Activated CD8-positive, alpha-beta memory T cell treated with anti-CD3 and anti-CD28 coated beads, Interleukin-2, amount 50 U/mL, for 48 hours (primary cell): ENCODE measurements around the gene CCDC27.
"Not testable (repeated sequence)": the region's sequence is repeated elsewhere in the genome, so short reads cannot be mapped to it uniquely, and the experiment has no call there.

Source experiments
- DNase-seq: peaks from one replicate; pipeline ENCODE4 v3.0.0-alpha.2; 2020

The CCDC27 gene

DNA sequence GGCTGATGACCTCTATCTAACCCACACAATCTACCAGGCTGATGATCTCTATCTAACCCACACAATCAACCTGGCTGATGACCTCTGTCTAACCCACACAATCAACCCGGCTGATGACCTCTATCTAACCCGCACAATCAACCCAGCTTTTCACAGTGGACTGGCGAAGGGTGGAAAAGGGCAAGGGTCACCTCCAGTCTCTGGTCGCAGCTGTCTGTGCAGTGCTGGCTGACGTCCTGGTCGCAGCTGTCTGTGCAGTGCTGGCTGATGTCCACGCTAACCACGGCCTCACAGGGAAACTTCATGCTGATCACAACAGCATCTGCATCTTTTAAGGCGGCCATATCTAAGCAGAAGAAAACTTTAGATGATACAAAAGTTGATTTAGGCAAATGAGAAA lies 12.2 kb upstream of the CCDC27 start:
- DNase-seq: no peak

DNA sequence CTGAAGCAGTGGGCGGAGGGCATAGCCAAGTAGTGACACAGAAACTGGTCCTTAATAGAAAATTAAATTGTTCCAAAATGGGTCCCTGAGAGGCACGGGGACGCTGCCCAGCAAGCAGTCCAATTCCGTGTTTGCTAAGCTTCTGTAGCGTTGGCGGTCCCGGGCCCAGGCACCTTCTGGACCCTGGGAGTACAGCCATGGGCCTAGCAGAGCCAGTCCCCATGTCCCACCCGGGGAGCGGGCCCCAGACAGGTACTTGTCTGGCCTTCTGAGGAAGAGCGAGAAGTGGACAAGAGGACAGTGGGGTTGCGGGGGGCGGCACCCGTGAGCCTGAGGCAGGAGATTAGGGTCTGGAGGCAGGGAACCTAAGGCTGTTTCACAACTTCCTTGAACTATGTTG lies 11.5 kb upstream of the CCDC27 start:
- no peak for DNase-seq

DNA sequence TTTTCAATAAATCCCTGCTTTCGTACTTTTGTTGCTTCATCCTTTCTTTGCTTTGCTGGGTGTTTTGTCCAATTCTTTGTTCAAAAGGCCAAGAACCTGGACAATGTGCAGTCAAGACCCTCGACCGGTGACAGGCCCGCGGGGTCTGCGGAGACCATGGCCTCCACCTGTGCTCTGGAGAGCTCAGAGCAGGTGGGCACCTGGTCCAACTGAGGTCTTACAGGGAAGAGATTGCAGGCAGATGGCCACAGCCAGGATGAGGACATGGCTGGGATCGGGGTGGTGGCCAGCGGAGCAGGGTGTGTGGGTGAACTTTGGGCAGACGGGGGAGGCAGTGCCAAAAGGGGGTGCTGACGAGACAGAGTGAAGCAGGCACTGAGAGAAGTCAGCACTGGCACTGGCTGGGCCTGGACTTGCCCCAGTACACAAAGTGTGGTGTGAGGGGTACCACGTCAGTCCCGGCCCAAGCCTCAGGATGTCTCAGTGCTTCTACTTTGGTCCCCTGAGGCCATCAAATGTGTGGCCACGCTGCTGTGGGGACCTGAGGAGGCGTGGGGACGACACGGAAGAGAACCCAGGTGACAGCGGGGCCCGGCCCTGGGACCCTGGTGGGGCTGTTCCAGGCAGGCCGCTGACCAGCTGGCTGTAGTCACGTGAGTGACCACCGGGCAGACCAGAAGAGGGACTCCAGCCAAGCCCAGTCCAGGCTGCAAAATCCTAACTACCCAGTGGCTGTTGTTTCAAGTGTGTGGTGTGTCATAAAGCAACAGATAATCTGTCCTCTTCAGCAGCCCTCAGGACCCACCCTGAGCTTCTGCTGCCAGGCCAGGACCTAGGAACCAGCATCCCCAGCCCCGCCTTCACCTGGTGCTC lies 10.4 kb upstream of the CCDC27 start:
- DNase-seq: no peak

DNA sequence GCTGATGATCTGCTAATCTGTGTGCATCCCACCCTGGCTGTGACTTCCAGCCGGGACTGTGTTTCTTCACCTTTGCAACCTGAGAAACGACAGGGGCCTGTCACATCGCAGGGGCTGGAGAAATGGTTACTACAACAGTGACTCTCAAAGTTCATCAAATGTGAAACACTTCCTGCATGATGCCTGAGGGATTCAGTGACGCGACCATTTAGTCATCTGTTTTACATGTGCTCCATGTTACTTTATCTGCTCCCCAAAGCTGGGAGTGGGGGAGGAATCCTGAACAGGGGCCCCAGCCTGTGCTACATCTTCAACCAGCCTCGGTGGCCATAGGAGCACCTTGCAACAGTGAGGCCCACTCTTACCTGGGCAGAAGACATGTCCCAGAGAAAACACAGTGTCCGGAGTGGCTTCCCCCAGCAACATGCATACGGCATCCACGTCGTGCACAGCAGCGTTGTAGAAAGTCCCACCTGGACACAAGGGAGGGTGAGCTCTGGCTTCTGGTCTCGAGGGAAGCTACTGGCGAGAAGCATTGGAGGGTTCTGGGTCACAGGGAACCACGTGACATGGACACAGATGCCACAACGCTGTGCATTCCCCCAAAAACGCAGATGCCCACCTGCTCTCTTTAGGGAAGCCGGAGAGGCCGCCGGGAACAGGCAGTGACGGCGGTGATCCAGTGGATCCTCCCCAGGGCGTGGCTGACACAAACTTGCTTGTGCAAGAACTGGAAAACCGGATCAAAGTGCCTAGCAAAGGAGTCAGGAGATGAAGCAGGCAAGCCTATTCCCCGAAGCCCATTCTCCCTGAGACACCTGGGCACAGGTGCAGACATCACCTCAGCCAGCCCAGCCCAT lies 9.6 kb upstream of the CCDC27 start:
- DNase-seq: no peak

DNA sequence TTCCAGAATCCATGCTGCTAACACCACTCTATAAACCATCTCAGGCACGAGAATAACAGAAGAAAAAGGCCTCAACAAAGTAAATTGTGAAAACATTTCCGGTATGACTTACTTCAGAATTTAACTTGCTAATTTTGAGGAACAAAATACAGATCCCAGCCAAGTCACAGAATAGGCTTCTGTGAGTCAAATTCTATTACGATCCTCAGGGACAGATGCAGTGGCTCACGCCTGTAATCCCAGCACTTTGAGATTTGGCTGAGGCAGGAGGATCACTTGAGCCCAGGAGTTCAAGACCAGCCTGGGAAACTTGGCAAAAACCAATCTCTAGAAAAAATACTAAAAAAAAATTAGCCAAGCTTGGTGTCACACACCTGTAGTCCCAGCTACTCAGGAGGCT lies 8.8 kb upstream of the CCDC27 start:
- no peak for DNase-seq

DNA sequence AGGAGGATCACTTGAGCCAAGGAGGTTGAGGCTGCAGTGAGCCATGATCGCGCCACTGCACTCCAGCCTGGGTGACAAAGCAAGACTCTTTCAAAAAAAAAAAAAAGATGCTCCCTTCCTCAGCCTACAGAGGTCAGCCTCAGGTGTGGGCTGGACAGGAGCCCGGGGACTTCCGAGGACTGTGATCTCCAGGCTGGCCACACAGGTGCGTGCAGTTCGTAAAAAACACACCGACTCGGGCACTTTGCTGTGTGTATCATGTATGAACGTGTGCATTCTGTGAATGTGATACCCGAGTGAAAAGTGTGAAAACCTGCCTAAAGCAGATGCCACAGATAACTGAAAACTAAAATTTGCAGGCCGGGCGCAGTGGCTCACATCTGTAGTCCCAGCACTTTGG lies 8.4 kb upstream of the CCDC27 start:
- DNase-seq: no peak

DNA sequence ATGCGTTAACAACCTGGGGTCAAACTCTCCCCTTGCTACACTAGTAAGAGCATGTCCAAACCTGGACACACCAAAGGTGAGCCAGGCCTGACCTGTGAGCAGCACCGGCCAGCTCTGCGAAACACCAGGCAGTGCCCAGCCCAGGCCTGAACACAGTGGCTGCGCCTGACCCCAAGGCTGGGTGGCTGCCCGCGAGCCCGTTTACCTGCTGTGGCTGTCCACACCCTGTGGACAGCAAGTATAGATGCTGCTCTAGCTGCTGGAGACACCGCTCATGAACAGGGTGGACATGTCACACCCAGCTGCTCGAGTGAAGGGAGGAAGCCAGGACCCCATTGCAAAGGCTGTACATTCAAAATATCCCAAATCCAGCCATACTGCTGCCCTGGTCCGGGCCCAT lies 7.6 kb upstream of the CCDC27 start:
- no peak for DNase-seq

DNA sequence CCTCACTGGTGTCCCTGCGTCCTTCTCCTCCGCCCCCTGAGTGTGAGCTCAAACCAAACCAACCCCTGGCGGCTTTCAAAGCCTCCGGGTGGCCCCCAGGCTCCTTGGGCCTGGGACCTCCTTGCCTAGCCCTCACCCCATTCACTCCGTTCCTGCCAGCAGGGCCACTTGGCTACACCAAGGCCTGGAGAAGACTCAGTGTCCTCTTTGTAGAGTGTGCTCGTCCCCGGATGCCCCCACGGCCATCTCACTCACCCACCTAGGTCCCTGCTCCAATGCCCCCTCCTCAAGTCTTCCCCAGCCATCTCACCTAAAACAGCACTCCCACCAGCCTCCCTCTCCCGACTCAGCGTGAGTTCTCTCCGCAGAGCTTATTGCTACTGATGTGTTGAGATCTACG lies 7.2 kb upstream of the CCDC27 start:
- no peak for DNase-seq

DNA sequence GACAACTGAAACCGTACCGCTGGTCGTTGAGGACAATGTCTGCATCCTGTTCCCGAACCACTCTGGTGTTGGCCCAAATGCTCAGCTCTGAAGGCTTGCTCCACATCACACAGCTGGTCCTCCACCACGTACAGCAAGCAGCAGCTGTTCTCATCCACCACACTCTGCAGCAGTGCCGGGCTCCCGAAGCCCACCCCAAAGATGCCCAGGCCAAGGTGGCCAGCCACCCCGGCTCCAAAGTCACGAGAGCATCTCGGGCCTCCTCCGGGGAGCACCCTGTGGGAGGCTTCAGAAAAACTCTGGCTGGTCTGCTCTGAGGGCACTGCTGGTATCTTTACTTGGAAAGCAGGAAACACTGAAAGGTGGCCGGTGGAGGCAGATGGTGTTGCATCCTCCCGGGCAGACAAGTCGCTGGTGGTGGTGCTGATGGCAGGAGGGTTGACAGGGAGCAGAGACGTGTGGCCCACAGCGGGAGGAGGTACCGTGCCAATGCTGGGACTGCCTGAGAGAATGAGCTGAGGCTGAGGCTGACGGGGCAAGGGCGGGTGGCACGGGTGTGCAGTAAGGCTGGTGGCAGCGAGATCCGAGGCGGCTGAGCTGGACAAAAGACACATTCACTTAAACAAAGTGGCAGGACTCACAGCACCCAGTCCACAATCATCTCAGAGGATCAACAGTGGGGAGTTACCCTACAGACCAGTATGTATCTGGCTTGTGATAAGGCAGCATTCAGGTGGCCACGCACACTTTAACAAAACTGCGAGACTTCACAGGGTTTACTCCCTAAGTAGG lies 6.5 kb upstream of the CCDC27 start:
- no peak for DNase-seq

DNA sequence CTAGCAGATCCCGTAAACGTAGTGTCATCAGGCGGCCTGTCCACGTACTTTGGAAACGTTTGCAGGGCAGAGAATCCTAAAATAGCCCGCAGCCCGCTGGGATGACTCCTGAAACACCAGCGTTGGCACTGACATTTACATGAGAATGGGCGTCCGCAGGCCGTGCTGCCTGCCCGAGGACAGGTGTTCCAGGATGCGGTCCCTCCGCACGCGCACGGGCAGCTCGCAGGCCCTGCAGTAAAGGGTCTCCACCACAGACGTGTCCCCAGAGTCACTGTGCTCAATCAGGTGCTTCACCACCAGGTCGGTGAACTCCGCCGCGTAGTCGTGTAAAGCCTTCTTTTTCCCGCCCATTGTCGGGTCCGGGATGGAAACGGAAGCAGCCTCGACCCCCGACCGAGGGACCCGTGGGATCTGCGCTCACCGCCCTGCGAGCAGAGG lies 5.8 kb upstream of the CCDC27 start:
- DNase-seq: no peak

DNA sequence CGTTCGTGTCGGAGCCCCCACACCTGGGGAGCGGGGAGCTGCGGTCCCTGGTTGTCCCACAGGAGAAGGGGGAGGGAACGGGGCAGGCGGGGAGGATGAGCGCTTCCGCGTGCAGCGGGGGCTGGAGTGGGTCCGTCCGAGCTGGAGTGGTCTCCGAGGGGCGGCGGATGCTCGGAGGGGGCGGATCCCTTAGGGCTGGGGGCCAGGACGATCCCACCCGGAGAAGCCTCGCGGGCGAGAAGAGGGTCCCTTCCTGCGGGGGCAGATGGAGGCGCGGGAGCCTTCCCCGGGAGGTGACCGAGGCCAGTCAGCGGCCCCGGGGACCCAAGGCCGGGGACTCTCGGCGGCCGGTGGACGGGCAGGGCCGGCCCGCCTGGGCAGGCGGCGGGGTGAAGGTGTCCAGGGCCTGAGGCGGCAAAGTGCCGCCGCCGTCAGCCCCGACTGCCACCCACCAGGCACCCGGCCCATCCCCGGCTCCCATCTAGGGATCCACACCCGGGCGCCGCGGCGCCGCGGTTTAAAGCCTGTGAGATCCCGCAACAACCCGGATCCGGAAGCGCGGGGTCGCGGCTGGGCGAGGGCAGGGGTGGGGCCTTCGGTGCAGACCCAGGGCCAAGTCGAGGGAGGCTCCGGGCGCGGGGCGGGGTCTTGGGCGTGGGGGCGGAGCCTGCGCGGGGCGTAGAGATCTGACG lies 5.3 kb upstream of the CCDC27 start:
- DNase-seq: peak; percentile 95

DNA sequence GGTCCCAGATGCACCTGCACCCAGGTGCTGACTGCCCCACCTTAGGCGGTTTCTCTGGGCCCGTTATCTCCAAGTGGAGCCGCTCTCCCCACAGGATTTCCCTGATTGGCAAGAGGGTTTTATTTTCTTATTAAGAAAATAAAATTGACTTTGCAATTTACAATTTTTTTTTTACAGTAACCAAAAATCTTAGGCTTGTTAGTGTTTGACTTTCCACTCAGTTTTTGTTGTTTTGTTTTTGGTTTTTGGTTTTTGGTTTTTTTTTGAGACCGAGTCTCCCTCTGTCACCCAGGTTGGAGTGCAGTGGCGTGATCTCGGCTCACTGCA lies 4.8 kb upstream of the CCDC27 start:
- DNase-seq: no peak

DNA sequence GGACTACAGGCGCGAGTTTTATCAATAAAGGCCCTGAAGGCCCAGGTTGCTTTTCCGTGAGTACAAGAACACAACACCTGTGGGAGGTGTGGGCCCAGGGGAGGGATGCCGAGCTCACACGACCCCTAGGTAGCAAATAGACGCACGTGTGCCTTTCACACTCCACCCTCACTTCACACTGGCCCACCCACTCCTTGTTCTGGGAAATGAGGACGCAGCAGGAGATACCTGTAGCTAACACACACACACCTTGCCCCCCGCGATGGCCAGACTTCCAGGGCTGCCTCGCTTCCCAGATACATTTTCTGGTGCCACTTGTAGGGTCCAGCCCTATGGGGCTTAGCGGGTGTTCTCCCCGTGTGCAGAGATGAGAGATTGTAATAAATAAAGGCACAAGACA lies 4.3 kb upstream of the CCDC27 start:
- DNase-seq: no peak

DNA sequence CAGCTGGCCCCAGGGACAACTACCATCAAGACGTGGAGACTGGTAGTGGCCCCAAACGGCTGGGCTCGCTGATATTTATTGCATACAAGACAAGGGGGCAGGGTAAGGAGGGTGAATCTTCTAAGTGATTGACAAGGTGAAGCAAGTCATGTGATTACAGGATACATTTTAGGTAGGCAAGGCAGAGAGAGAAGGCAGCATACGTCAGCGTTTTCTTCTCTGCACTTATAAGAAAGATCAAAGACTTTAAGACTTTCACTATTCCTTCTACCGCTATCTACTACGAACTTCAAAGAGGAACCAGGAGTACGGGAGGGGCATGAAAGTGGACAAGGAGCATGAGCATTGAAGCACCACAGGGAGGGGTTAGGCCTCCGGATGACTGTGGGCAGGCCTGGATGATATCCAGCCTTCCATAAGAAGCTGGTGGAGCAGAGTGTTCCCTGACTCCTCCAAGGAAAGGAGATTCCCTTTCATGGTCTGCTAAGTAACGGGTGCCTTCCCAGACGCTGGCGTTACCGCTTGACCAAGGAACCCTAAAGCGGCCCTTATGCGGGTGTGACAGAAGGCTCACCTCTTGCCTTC lies 3.8 kb upstream of the CCDC27 start:
- DNase-seq: not testable (repeated sequence)

DNA sequence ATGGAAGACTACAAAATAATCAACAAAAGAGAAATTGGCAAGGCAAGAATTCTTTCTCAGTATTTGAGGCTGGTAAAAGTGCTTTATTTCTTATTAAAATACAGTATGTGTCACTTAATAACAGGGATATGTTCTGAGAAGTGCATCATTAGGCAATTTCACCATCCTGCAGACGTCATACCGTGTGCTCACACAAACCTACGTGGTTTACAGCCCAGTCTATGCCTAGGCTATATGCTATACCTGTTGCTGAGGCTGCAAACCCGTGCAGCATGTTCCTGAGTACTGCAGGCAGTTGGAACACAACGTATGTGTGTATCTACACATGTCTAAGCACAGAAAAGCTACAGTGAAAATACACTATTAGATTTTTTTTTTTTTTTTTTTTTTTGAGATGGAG lies 2.7 kb upstream of the CCDC27 start:
- DNase-seq: no peak

DNA sequence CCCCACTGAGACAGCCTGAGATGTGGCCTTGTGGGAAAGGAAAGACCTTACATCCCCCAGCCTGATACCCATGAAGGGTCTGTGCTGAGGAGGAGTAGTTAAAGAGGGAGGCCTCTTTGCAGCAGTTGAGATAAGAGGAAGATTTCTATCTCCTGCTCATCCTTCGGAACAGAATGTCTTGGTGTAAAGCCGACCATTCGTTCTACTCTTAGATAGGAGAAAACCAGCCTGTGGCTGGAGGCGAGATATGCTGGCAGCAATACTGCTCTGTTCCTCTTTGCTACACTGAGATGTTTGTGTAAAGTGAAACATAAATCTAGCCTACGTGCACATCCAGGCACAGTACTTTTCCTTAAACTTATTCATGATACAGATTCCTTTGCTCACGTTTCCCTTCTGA lies 1.5 kb upstream of the CCDC27 start:
- no peak for DNase-seq

DNA sequence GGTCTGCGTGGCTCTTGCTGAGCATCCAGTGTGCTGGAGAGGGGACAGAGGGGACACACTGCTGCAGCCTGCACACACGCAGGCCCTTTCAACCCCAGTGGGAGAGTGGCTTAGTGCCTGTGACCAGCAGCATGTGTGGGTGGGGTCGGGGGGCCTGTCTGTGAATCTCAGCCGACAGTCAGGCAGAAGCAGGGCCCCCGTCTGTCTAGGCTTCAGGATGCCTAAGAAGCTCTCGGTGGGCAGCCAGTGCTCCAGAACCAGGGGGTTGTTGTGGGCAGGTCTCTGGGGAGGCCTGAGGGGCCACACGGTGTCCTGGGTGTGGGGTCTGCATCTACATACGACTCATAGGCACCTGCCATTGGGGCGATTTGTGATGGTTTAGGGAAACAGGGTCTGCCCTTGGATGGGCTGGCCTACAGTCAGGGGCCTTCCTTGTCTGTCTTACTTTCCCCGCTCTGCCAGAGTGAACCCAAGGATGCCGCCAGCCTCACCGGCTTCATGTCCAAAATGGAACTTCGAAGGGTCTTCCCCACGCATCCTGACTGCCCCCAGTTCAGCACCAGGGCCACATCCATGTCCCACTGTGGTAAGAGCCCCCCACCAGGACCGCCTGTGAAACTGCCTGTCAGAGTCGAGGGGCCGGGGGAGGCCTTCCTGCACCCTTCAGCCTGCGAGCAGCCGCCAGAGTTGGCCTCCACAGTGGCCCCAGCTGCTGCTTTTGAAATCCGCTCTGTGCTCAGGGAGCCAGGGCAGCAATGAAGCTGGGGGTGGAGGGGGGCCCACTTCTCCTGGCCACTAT lies 1.6 kb downstream of the CCDC27 start:
- no peak for DNase-seq

DNA sequence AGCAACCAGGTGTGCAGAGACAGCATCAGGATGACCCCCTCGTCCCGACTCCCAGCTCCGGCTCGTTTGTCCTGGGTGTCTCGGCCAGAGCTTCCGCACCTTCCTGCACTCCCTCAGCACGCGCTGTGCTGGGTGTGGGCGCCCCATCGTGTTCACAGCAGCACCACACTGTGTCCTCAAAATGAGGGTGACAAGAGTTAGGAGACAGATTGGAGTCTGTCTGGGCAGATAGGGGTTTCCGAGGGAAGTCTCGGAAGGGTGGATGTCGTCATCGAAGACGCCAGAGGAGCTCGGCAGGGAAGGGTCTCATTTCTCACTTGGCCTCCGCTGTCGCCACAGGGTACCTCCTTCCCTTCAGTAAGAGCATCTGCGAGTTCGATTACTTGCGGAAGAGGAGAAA lies 4.1 kb downstream of the CCDC27 start:
- no peak for DNase-seq

DNA sequence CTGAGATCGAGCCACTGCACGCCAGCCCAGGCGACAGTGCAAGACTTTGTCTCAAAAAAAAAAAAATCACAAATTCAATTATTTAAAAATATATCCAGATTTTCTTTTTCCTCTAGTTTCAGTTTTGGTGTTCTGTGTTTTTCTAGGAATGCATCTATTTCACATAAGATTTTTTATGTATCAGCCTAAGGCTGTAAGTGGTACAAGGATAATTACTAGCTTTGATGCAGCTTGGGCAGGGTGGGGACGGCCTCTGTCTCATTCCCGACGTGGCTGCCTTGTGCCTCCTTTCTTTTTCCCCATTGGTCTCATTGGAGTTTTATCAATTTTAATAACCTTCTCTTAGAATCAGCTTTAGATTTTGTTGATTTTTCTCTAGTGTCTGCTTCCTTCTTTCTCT lies 6.9 kb downstream of the CCDC27 start:
- no peak for DNase-seq

DNA sequence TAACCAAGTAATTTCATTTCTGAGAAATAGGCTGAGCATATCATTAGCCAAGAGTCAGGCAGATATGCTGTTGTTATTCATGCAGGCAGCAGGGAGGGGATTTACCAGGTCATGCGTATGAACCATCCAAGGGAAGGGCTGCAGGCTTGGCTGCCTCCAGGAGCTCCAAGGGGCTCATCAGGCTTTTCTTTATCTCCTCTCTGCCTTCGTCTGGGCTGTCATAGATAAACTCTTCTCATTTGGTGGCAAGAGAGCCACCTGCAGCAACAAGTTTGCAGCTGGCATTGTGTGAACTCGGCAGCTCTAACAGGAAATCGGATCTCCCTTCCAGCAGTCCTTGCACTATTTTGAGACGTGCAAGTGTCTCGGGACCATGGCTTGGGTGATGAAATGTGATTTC lies 7.5 kb downstream of the CCDC27 start:
- no peak for DNase-seq

DNA sequence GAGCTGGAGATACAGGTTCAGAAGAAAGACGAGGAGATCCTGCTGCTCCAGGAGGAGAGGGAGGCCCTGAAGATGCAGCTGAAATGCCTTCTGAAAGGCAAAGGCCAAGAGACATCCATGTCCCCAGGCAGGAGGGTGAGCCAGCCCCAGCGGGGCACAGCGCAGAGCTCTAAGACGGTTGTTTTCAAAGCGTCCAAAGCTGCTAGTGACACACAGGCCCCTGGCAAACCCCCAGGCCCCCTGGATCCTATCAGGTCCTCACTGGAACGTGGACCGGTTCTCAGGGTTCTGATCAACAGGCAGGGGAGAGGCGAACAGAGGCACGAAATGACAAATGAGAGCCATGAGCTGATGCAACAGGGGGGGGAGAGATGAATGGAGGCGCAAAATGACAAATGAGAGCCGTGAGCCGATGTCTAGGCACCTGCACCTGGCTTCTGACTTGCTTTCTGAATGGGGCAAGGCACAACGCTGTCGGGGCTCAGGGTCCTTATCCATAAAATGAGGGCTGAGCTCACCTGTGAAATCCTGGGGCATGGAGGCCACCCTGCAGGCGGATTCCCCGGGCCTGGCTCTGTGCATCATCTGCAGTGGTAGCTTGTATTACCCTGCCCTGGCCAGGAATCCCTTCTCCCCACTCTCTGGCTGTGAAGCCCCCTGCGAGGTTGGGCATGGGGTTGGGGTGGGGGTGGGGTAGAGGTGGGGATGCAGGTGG lies 9.2 kb downstream of the CCDC27 start:
- no peak for DNase-seq
